Measurements from ENCODE around the gene SORCS2. TPM values are rescaled to one million over a fixed set of nuclear protein-coding genes. Genes with fewer than 3 reads are reported as not detected.

The SORCS2 gene
- total RNA-seq, 2 donors from 2014 or later, result 1.5 to 1.7 TPM

- no peaks in the 10 kb centered on the region for H3K27me3 ChIP-seq
- DNase-seq (ENCODE audit: low spot score), result no peak
- H3K36me3 ChIP-seq, result no peaks in the 10 kb centered on the region
- no peaks in the 10 kb centered on the region for H3K9me3 ChIP-seq
- no peak for TF ChIP-seq CTCF (IDR thresholded peaks at IDR 0.05)
- H3K27ac ChIP-seq, result no peak overlapping the region
- no peak overlapping the region for H3K4me3 ChIP-seq
- no peaks in the 10 kb centered on the region for H3K4me1 ChIP-seq
Measured at GRCh38 chr4:7498446-7499200, 306.3 kb downstream of the SORCS2 start.

- no peak for TF ChIP-seq CTCF (IDR thresholded peaks at IDR 0.05)
- DNase-seq (ENCODE audit: low spot score), result no peak
- no peak overlapping the region for H3K4me3 ChIP-seq
- H3K4me1 ChIP-seq, result no peaks in the 10 kb centered on the region
- H3K9me3 ChIP-seq, result no peaks in the 10 kb centered on the region
- H3K27ac ChIP-seq, result no peak overlapping the region
- H3K27me3 ChIP-seq, result no peaks in the 10 kb centered on the region
- no peaks in the 10 kb centered on the region for H3K36me3 ChIP-seq
Measured at GRCh38 chr4:7499661-7500060, 307.3 kb downstream of the SORCS2 start.

GRCh38 chr4:7500404-7500803, 308.1 kb downstream of the SORCS2 start:
- DNase-seq (ENCODE audit: low spot score), result no peak
- no peak overlapping the region for H3K4me3 ChIP-seq
- no peaks in the 10 kb centered on the region for H3K27me3 ChIP-seq

GRCh38 chr4:7501314-7501713, 309.0 kb downstream of the SORCS2 start:
- Histone ChIP-seq H3K9me3 (no peaks in the 10 kb centered on the region), H3K27me3 (no peaks in the 10 kb centered on the region), H3K4me3 (no peak overlapping the region), H3K4me1 (no peaks in the 10 kb centered on the region), H3K36me3 (no peaks in the 10 kb centered on the region), H3K27ac (no peak overlapping the region)
- no peak for TF ChIP-seq CTCF (IDR thresholded peaks at IDR 0.05)
- DNase-seq (ENCODE audit: low spot score), result no peak

More at GRCh38 chr4:7500404-7500803, 308.1 kb downstream of the SORCS2 start:
- Histone ChIP-seq H3K36me3 (no peaks in the 10 kb centered on the region), H3K9me3 (no peaks in the 10 kb centered on the region), H3K4me1 (no peaks in the 10 kb centered on the region), H3K27ac (no peak overlapping the region)
- no peak for TF ChIP-seq CTCF (IDR thresholded peaks at IDR 0.05)

- Histone ChIP-seq H3K27ac (no peak overlapping the region), H3K27me3 (no peaks in the 10 kb centered on the region), H3K9me3 (no peaks in the 10 kb centered on the region), H3K4me3 (no peak overlapping the region), H3K36me3 (no peaks in the 10 kb centered on the region), H3K4me1 (no peaks in the 10 kb centered on the region)
- no peak for TF ChIP-seq CTCF (IDR thresholded peaks at IDR 0.05)
- no peak for DNase-seq (ENCODE audit: low spot score)
Measured at GRCh38 chr4:7501873-7502272, 309.5 kb downstream of the SORCS2 start.
